HUES64 (cell line): ENCODE data around the gene CATSPER1.

ENCODE experiments used
- H3K27ac ChIP-seq: 2 replicates; pipeline ENCODE4 v1.7.0; 2013; ENCODE audit warnings: low read depth, low read length, inconsistent platforms
- H3K27me3 ChIP-seq: 2 replicates; pipeline ENCODE4 v1.6.1; 2013; ENCODE audit warnings: mild to moderate bottlenecking, low read length; ENCODE audit not compliant: insufficient read depth
- H3K36me3 ChIP-seq: 2 replicates; pipeline ENCODE4 v1.6.1; 2013; ENCODE audit warnings: mild to moderate bottlenecking, low read length; ENCODE audit not compliant: insufficient read depth
- H3K4me1 ChIP-seq: 2 replicates; pipeline ENCODE4 v1.6.1; 2013; ENCODE audit warnings: mild to moderate bottlenecking, low read length, moderate library complexity; ENCODE audit not compliant: insufficient read depth
- H3K4me3 ChIP-seq: 2 replicates; pipeline ENCODE4 v1.5.1; 2013; ENCODE audit warnings: mild to moderate bottlenecking, low read length, moderate library complexity
- H3K9ac ChIP-seq: 2 replicates; pipeline ENCODE4 v1.6.1; 2013; ENCODE audit warnings: mild to moderate bottlenecking, low read depth, low read length
- H3K9me3 ChIP-seq: 2 replicates; pipeline ENCODE4 v1.6.1; 2013; ENCODE audit warnings: low read depth, low read length; ENCODE audit not compliant: insufficient read depth
- WGBS: fragments of 150-250, 120-280 bp; methylation state at CpG from one replicate; pipeline ENCODE4 v1.1.7; 2013; ENCODE audit warnings: missing lambda C conversion rate; 5-methylcytosine and 5-hydroxymethylcytosine counted together

The CATSPER1 gene

DNA sequence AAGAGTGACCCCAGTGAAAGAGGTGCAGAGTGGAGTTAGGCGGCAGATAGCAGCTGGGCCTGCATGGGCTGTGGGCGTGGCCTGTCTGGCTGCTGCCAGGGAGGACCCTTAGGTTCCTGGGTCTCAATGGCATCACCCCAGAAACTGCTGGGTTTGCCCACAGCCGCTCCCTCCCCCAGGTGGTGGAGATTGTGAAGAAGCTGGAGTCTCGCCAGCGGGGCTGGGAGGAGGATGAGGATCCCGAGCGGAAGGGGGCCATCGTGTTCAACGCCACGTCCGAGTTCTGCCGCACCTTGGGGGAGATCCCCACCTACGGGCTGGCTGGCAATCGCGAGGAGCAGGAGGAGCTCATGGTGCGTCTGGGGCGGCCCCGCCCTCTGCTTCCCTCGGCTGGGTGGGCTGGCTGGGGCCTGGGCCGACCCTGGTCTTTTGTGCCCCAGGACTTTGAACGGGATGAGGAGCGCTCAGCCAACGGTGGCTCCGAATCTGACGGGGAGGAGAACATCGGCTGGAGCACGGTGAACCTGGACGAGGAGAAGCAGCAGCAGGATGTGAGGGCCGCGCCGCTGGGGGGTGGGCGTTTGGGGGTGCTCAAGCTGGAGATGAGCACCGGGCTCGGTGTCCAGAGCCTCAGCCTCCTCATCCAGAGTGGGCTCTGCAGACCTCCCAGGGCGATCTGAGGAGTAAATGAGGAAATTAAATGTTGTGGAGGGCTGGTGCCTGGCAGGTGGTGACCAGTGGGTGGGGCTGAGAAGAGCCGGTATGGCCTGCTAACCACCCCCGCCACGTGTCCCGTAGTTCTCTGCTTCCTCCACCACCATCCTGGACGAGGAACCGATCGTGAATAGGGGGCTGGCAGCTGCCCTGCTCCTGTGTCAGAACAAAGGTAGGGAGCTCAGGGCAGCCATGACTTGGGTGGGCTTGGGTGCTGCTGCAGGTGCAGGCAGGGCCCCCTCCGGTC is 49.8 kb downstream of the CATSPER1 start:
- H3K9me3 ChIP-seq: no peaks in the 10 kb centered on the region
- no peak overlapping the region for H3K9ac ChIP-seq
- H3K36me3 ChIP-seq: peaks cover 60% of the 10 kb centered on the region
- no peaks in the 10 kb centered on the region for H3K27me3 ChIP-seq
- 91% methylated on average over 43 of the region's 43 CpGs for WGBS
- no peak overlapping the region for H3K27ac ChIP-seq
- H3K4me1 ChIP-seq: no peaks in the 10 kb centered on the region
- no peak overlapping the region for H3K4me3 ChIP-seq

DNA sequence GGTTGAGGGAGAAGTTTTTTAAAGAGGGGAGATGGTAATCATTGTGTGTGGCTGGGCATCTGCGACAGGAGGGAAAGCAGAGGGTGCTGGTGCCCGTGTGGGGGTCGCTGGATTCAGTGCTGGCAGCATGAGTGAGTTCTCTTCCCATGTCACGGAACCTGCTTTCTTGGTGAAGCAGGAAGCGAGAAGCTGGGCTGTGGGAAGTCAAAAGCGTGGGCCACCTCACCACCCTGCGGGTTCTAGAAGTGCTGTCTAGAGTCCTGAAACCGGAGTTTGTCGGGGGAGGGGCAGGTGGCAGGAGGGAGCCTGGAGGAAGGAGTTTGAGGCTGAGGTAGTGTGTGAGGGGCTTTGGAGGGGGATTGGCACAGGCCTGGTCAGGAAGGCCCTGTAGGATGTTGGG is 50.5 kb downstream of the CATSPER1 start:
- Histone ChIP-seq H3K36me3 (peaks cover 60% of the 10 kb centered on the region), H3K9ac (no peak overlapping the region), H3K4me3 (no peak overlapping the region), H3K4me1 (no peaks in the 10 kb centered on the region), H3K27ac (no peak overlapping the region), H3K27me3 (no peaks in the 10 kb centered on the region), H3K9me3 (no peaks in the 10 kb centered on the region)
- 92% methylated on average over 9 of the region's 9 CpGs for WGBS

DNA sequence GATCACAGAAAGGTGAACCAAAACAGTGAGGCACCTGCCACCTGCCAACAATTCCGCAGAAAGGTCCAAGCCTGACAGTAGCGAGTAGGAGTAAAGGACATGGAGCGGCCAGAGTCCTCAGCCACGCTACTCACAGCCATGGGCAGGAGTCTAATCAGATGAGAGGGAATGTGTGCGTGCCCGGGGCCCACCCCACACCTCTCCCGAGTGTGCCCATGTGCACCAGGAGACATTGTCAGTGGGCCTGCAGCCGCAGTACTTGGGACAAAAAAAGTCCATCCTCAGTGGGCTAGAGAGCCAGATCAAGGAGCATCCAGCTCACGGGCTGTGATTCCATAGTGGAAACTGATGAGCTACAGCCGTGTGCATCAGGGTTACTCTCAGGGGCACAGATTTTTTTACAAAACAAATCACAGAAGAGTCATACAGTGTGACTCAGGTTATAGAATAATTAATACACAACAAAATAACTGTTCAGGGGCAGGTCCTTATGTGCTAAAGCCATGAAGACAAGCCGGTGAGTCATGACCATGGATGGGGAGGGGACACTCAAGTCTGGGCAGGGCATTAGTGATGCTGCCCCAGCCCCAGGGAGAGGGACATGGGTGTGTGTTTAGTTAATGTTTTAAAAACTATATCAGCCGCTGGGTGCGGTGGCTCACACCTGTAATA is 52.7 kb downstream of the CATSPER1 start:
- H3K4me1 ChIP-seq: no peaks in the 10 kb centered on the region
- peaks cover 60% of the 10 kb centered on the region for H3K36me3 ChIP-seq

DNA sequence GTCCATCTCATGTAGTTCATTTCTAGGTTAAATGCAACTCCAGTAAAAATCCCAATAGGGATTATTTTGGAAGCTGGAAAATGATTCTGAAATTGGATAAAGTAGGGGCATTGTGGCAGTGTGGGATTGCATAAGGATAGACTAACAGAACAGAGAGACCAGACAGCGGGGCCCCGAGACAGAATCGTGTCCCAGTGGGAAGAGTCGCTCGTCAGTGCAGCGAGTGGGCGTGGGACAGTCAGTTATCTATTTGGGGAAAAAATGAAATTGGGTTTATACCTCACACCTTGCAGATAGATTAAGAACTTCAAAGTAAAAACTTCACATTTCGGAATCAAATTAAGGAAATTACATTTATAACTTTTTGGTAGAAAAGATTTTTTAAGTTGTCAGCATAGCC is 54.2 kb downstream of the CATSPER1 start:
- H3K9me3 ChIP-seq: no peaks in the 10 kb centered on the region
- 96% methylated on average over 7 of the region's 8 CpGs for WGBS
- no peak overlapping the region for H3K27ac ChIP-seq
- no peaks in the 10 kb centered on the region for H3K27me3 ChIP-seq
- H3K4me3 ChIP-seq: no peak overlapping the region
- H3K9ac ChIP-seq: no peak overlapping the region
- H3K4me1 ChIP-seq: no peaks in the 10 kb centered on the region
- H3K36me3 ChIP-seq: peaks cover 60% of the 10 kb centered on the region

More for the DNA sequence above, 52.7 kb downstream of the CATSPER1 start:
- 94% methylated on average over 13 of the region's 13 CpGs for WGBS
- H3K9ac ChIP-seq: no peak overlapping the region
- H3K9me3 ChIP-seq: no peaks in the 10 kb centered on the region
- H3K4me3 ChIP-seq: no peak overlapping the region
- no peak overlapping the region for H3K27ac ChIP-seq
- H3K27me3 ChIP-seq: no peaks in the 10 kb centered on the region

DNA sequence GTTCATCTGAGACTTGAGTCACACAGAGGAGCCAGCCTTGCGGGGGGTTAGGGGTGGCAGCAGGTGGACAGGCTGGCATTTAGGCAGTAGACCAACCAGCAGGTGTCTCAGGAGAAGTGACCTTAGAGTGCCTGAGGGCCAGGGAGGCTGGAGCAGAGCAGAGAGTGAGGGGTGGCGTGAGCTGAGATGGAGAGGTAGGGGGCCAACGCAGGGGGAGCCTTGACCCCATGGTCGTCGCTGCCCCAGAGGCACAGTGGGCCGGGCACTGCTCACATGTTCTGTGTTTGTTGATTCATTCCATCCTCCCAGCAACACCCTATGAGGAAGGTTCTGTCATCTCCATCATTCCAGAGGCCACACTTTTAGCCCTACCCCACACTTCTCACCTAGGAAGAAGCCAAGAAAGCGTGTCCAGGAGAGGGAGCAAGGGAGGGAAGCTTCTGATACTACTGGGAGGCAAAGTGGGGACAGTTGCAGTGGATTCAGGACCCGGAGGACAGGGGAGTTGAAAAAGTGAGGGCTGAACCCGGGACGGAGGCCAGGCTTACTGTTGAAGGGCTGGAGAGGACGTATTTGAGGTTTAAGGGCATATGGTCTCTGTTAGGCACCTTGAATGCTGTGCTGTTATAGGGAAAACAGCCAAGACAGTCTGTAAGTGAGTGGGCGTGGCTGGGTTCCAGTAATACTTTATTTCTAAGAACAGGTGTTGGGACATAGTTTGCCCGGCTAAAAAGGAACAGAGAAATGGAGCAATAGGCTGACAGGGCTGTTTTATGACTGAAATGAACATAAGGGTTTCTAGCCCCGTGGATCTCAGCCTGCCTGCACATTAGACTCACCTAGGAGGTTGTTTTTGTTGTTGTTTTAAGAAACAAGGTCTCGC is 57.4 kb downstream of the CATSPER1 start:
- Histone ChIP-seq H3K4me1 (no peaks in the 10 kb centered on the region), H3K9me3 (no peaks in the 10 kb centered on the region), H3K27ac (no peak overlapping the region), H3K36me3 (peaks cover 77% of the 10 kb centered on the region), H3K27me3 (no peaks in the 10 kb centered on the region), H3K9ac (no peak overlapping the region), H3K4me3 (no peak overlapping the region)
- 95% methylated on average over 15 of the region's 15 CpGs for WGBS

DNA sequence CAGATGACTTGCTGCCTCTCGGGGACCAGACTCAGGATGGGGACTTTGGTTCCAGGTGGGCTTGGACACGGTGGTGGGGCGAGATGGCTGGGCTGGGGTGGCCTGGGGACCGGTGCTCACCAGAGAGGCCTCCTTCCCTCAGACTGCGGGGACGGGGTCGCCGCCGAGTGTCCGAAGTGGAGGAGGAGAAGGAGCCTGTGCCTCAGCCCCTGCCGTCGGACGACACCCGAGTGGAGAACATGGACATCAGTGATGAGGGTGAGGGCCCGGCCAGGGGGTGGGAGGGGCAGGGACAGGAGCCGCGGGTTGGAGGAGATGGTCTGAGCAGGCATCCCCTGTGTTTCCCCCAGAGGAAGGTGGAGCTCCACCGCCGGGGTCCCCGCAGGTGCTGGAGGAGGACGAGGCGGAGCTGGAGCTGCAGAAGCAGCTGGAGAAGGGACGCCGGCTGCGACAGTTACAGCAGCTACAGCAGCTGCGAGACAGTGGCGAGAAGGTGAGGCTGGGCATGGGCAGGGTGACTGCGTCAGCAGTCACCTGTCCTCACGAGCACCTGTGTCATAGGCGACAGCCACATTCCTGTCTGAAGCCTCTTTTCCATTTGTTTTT is 58.8 kb downstream of the CATSPER1 start:
- Histone ChIP-seq H3K27me3 (no peaks in the 10 kb centered on the region), H3K9ac (no peak overlapping the region), H3K36me3 (peaks cover 69% of the 10 kb centered on the region), H3K27ac (no peak overlapping the region), H3K4me1 (peaks cover 7% of the 10 kb centered on the region), H3K9me3 (no peaks in the 10 kb centered on the region), H3K4me3 (no peak overlapping the region)
- 96% methylated on average over 30 of the region's 30 CpGs for WGBS
